GM12878 (cell line): ENCODE measurements around the gene IL5. TPM values are rescaled to one million over a fixed set of nuclear protein-coding genes. Genes with fewer than 3 reads are reported as not detected.

ENCODE experiments used
- BACH1 ChIP-seq: fragments of 450-650 bp; IDR thresholded peaks from 2 replicates; pipeline ENCODE4 v1.6.1; 2017; ENCODE audit warnings: mild to moderate bottlenecking, borderline replicate concordance
- E2F8 ChIP-seq: fragments of 450-650 bp; IDR thresholded peaks from 2 replicates; pipeline ENCODE4 v1.6.1; 2018; ENCODE audit warnings: mild to moderate bottlenecking, low read depth, moderate library complexity; ENCODE audit not compliant: partially characterized antibody
- EP300 ChIP-seq, 2 experiments: fragments of 150-350 bp in 1 of 2; IDR thresholded peaks; 2 replicates each; pipeline ENCODE4 v1.6.1; 2011 to 2012; ENCODE audit warnings: low read depth in 2 of 2, low read length in 2 of 2, borderline replicate concordance in 1 of 2, improper control_type of control experiment in 1 of 2, inconsistent platforms in 1 of 2; ENCODE audit not compliant: control insufficient read depth in 1 of 2
- HCFC1 ChIP-seq: fragments of 150-350 bp; IDR thresholded peaks from 2 replicates; pipeline ENCODE4 v1.6.1; 2014; ENCODE audit warnings: low read length
- JUND ChIP-seq: IDR thresholded peaks from 2 replicates; pipeline ENCODE4 v1.6.1; 2012; ENCODE audit warnings: low read depth, mild to moderate bottlenecking, low read length, improper control_type of control experiment, moderate library complexity
- KLF5 ChIP-seq: fragments of 450-650 bp; IDR thresholded peaks from 2 replicates; pipeline ENCODE4 v1.6.1; 2014; ENCODE audit warnings: mild to moderate bottlenecking; ENCODE audit not compliant: partially characterized antibody
- MLLT1 ChIP-seq: fragments of 450-650 bp; IDR thresholded peaks from 2 replicates; pipeline ENCODE4 v1.6.1; 2016; ENCODE audit warnings: mild to moderate bottlenecking
- MTA2 ChIP-seq: fragments of 450-650 bp; IDR thresholded peaks from 2 replicates; pipeline ENCODE4 v1.6.1; 2016; ENCODE audit warnings: low read depth, mild to moderate bottlenecking, moderate library complexity
- NFIC ChIP-seq: IDR thresholded peaks from 2 replicates; pipeline ENCODE4 v1.6.1; 2012; ENCODE audit warnings: low read depth, mild to moderate bottlenecking, inconsistent platforms, low read length, moderate library complexity
- POLR2AphosphoS5 ChIP-seq: IDR thresholded peaks from 2 replicates; pipeline ENCODE4 v1.6.1; 2011; ENCODE audit warnings: mild to moderate bottlenecking, low read length, inconsistent platforms
- RAD51 ChIP-seq: fragments of 450-650 bp; IDR thresholded peaks from 2 replicates; pipeline ENCODE4 v1.6.1; 2016; ENCODE audit warnings: moderate library complexity, mild to moderate bottlenecking, inconsistent platforms
- RELA ChIP-seq: fragments of 450-650 bp; IDR thresholded peaks from 2 replicates; pipeline ENCODE4 v1.8.0; 2014; ENCODE audit warnings: borderline replicate concordance; ENCODE audit not compliant: partially characterized antibody
- TBL1XR1 ChIP-seq: IDR thresholded peaks from 2 replicates; pipeline ENCODE4 v1.6.1; 2012; ENCODE audit warnings: low read depth, low read length, improper control_type of control experiment
- ZNF687 ChIP-seq: fragments of 450-650 bp; IDR thresholded peaks from 2 replicates; pipeline ENCODE4 v1.6.1; 2017; ENCODE audit warnings: mild to moderate bottlenecking, moderate library complexity
- ZSCAN29 ChIP-seq: fragments of 450-650 bp; IDR thresholded peaks from 2 replicates; pipeline ENCODE4 v1.6.1; 2017; ENCODE audit warnings: mild to moderate bottlenecking, moderate library complexity
- polyA plus RNA-seq, 11 experiments: library from polyadenylated mRNA; depleted of rRNA in 4 of 11; unstranded in 6 of 11; stranded (reverse) in 5 of 11; fragments of >200 nt; fragmentation: Nextera tagmentation in 4 of 11; fragmentation: Illumina TruSeq in 1 of 11; extraction: Ambion mirVana in 4 of 11; extraction: Trizol in 1 of 11; gene quantifications; 1 replicate in 1 of 11; 2 replicates in 10 of 11; pipeline versions ENCODE4 v1.2.1 to v1.2.3, GENCODE V29; 2011 to 2016; ENCODE audit warnings: inconsistent platforms in 2 of 11, missing spikeins in 2 of 11, low read depth in 1 of 11
- total RNA-seq, 4 experiments: library from RNA; depleted of rRNA in 3 of 4; stranded (reverse); fragments of >200 nt in 3 of 4; fragmentation: Illumina TruSeq in 1 of 4; extraction: Trizol in 1 of 4; gene quantifications; 2 replicates each; pipeline versions ENCODE4 v1.2.1 to v1.2.3, GENCODE V29; 2013 to 2021

The IL5 gene
- total and polyA plus RNA-seq, 10 of the 15 experiments (the other 5 are each of a cell fraction or from before 2014, with no cell fraction given) = not detected

GRCh38 chr5:132525299-132525724, 18.0 kb downstream of the IL5 start (continued):
- TF ChIP-seq MLLT1 (peak; percentile 84), ZNF687 (no peak), ZSCAN29 (peak; percentile 46; the same call in 1 of the 2 replicates), TBL1XR1 (peak; percentile 91), KLF5 (peak; percentile 58), HCFC1 (no peak), RELA (peak; percentile 50), POLR2AphosphoS5 (no peak), JUND (no peak), BACH1 (peak; percentile 95), MTA2 (peak; percentile 95), RAD51 (peak; percentile 45), EP300 (IDR thresholded peaks at IDR 0.05; ENCODE audit: borderline replicate concordance in 1 of 2, control insufficient read depth in 1 of 2, low read depth in 2 of 2, low read length in 2 of 2) (peak; percentile 95 to 99), NFIC (peak; percentile 98), E2F8 (peak; percentile 26)
